Activated gamma-delta T cell treated with anti-CD3 and anti-CD28 coated beads, Interleukin-2, amount 50 U/mL, for 16 hours (primary cell): Measurements from ENCODE around the gene HNRNPD.
"Not testable (repeated sequence)": the region's sequence is repeated elsewhere in the genome, so short reads cannot be mapped to it uniquely, and the experiment has no call there.

Source experiments
- DNase-seq: peaks from one replicate; pipeline ENCODE4 v3.0.0-alpha.2; 2020; ENCODE audit warnings: low read depth

The HNRNPD gene

DNA sequence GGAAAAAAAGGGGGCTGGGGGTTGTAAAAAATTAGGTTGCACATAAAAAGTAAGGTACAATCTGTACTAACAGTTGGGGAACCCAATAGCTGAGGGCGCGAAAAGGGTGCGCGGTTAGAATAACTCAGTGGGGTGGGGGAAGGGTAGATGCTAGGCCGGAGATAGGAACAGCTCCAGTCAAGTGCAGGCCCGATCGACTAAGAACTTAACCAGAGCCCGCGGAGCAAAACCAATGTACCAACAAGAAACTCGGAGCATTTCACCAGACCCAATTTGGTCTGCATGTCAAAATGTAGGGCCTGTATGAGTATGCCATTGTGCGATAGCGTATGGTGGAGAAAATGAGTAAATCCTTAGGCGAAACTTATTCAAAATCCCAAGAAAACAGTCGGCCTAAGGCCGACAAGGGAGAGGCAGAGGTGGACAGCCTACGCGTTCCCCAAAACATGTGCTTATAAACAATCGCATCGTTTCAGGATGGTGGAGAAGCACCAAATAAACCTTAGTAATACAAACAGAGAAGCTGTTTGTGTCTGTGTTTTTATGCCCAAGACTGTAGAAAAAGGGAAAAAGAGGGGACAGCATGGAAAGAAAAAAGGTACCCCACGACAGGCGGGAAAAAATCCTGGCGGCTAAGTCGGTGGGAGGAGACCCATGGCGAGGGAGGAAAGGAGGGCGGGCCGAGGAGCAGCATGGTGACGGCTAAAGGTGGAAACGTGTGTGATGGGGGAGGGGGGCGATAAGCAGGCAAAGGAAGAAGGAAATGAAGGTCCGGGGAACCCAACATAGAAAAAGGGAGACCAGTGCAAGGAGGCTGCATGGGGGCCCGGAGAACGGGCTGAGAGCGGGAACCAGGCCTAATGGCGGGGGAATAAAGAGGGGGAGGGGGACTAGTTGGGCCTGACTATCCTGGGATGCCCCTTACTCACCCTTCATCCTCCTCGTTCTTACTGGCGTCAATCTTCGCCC, 990 bp downstream of the HNRNPD start:
- DNase-seq = peak; percentile 52

- no peak for DNase-seq
Measured at GRCh38 chr4:82371497-82371896, 2.3 kb downstream of the HNRNPD start.

- DNase-seq = no peak
Measured at GRCh38 chr4:82367438-82368097, 6.2 kb downstream of the HNRNPD start.

GRCh38 chr4:82366431-82366830, 7.4 kb downstream of the HNRNPD start:
- DNase-seq = not testable (repeated sequence)

- no peak for DNase-seq
Measured at GRCh38 chr4:82363896-82364487, 9.8 kb downstream of the HNRNPD start.

- no peak for DNase-seq
Measured at GRCh38 chr4:82362565-82362964, 11.2 kb downstream of the HNRNPD start.

DNA sequence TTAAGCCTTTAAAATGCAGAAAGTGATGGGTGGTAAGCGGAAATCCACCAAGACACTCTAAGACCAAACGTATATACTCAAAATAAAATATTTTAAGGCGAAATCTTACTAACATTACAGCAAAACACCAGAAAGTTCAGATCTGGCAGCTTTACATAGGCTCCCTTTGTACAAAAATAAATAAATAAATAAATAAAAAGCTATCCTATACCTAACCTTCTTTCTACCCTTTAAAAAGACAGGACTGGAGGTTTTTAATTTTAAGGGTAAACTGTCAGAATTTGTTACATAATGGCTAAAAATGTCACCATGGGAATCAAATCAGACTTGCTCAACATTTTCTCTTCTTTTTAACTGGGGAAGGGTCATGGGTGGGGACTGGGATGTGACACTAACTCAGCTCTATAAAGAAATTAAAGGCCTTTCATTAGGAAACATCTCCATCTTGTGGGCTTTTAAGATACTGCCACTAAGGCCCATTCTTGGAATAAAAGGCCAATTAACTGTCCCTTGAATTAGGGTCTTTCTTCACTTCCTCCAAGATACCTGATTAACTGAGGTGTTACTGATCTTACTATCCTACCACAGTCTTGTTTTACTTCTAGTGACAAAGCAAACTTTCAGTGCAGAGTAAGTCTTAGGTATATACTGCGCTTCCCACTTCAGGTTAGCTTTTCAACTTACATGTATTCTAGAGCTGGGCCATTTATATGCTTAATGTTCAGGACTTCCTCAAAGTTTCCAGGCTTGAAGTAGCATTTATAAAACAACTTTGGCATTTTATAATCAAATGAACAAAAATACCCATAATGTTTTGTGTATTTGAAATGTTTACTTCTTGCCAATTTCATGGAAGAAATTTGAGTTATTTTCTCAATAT, 13.3 kb downstream of the HNRNPD start:
- DNase-seq = no peak

DNA sequence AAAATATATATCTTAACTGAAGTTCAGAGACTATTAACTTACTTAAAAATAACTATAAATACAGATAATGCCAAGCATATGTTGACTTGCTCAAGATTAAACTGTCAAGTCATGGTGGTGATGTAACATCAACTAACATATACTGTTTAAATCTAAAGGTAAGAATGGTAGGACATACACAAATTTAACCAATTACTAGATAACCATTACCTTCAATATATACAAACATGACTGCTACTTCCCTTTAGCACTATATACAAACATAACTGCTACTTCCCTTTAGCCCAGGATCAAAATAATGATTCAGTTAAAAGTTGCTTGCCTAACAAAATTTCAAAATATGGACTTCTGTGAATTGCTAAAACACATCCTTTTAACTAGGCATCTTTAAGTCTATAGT, 14.9 kb downstream of the HNRNPD start:
- no peak for DNase-seq

DNA sequence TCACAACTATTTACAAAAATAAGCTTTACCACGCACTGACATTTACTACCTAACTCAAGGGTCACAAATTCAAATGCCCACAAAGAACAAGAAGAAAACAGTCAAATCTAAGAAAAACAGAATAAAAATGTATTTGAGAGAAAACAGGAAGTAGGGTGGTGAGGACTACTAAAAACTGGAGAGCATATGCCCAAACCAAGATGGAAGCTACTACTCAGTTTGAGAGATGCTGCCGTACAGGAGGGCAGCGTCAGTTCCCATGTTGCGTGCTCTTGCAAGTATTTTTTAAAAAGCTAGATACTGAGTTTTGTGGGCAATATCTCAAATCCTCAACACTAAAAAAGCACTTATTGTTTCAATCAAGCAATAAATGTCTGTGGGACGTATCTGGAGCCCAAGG, 16.2 kb downstream of the HNRNPD start:
- DNase-seq = no peak

- DNase-seq = no peak
Measured at GRCh38 chr4:82354788-82355187, 19.0 kb downstream of the HNRNPD start.

DNA sequence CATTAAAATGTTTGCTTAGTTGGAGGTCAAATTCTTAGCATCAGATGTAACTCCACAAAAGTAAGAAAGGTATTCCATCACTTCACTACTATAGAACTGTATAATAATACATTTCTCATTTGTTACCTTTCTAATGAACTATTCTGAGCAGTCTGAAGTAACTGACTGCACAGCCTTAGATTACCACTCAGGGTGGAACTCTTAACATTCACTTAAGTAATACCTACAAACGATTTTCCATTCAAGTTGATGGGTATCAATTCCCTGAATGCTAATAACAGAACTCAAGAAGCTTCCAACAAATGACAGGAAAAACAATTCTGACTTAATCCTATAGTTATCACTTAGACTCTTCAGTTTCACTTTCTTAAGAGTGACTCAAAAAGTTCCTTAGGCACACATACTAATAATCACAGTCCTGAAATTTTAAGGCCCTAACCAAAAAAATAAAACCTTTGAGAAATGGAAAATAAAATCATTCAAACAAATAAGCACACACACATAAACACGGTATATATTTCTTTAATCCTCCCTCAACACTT, 20.9 kb downstream of the HNRNPD start:
- no peak for DNase-seq

DNA sequence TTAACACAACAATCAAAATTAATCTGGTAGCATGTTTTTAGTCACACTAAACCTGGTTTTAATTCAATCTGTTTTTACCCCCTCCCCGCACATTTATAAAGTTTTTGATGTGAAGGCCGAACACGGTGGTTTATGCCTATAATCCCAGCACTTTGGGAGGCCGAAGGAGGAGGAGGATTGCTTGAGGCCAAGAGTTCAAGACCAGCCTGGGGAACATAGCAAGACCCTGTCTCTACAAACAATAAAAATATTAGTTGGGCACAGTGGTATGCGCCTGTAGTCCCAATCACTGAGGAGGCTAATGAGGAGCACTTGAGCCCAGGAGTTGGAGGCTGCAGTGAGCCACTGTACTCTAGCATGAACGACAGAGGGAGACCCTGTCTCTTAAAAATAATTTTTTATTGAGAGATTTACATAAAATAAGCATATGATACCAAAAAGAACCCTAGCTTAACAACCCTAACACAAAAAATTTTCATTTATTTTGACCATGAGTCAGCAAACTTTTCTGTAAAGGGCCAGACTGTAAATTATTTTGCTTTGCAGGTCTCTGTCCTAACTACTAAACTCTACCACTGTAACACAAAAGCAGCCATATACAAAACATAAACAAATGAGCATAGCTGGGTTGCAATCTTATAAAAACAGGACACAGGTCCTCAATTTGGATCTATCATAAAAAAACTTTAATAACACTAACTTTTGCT, 21.5 kb downstream of the HNRNPD start:
- no peak for DNase-seq

DNA sequence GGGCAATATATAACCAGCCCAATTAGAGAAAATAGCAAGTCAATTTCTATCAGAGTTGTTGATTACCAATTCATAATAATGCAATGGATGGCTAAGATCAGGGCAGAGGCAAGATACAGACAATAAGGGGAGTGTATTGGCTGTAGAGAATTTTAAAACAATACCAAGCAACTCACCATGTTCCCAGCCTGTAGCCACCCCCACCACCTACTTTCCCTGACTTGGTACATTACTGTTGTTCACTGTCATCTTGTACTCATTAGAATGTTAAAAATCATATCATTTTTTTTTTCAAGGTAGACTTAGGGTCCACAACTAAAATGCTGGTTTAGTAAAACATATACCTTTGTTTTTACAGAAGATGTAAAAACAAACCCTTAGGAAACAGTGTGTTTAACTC, 27.7 kb downstream of the HNRNPD start:
- no peak for DNase-seq

GRCh38 chr4:82335043-82335442, 38.7 kb downstream of the HNRNPD start:
- DNase-seq = no peak

GRCh38 chr4:82333641-82334040, 40.1 kb downstream of the HNRNPD start:
- DNase-seq = not testable (repeated sequence)

GRCh38 chr4:82331814-82332213, 42.0 kb downstream of the HNRNPD start:
- DNase-seq = no peak

GRCh38 chr4:82320351-82320750, 53.4 kb downstream of the HNRNPD start:
- DNase-seq = no peak

DNA sequence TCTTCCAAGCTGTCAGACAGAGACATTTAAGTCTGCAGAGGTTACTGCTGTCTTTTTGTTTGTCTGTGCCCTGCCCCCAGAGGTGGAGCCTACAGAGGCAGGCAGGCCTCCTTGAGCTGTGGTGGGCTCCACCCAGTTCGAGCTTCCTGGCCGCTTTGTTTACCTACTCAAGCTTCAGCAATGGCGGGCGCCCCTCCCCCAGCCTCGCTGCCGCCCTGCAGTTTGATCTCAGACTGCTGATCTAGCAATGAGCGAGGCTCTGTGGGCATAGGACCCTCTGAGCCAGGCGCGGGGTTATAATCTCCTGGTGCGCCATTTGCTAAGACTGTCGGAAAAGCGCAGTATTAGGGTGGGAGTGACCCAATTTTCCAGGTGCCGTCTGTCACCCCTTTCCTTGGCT, 70.7 kb downstream of the HNRNPD start:
- DNase-seq = not testable (repeated sequence)
